Smooth muscle cell (in vitro differentiated cells): ENCODE measurements around the gene TFRC. TPM values are rescaled to one million over a fixed set of nuclear protein-coding genes. Genes with fewer than 3 reads are reported as not detected.

ENCODE experiments used
- DNase-seq: peaks from one replicate; lab custom pipeline; 2025; ENCODE audit not compliant: unreplicated experiment; lab: John Stamatoyannopoulos, UW
- H2AFZ ChIP-seq: fragments of 200-600 bp; sonication (generic); 2 replicates; pipeline ENCODE4 v1.6.0; 2016; ENCODE audit warnings: antibody characterized with exemption, low read depth, mild to moderate bottlenecking
- H3F3A ChIP-seq: fragments of 200-600 bp; sonication (generic); 2 replicates; pipeline ENCODE4 v1.6.0; 2017; ENCODE audit warnings: antibody characterized with exemption, low read depth
- H3K27ac ChIP-seq: fragments of 200-600 bp; sonication (generic); 2 replicates; pipeline ENCODE4 v1.5.1; 2016; ENCODE audit warnings: low read depth, mild to moderate bottlenecking
- H3K27me3 ChIP-seq: fragments of 200-600 bp; sonication (generic); 2 replicates; pipeline ENCODE4 v1.6.1; 2016; ENCODE audit warnings: low read depth, mild to moderate bottlenecking
- H3K36me3 ChIP-seq: fragments of 200-600 bp; sonication (generic); 2 replicates; pipeline ENCODE4 v1.5.1; 2016; ENCODE audit warnings: low read depth
- H3K4me1 ChIP-seq: fragments of 200-600 bp; sonication (generic); 2 replicates; pipeline ENCODE4 v1.5.1; 2016; ENCODE audit warnings: low read depth
- H3K4me2 ChIP-seq: fragments of 200-600 bp; sonication (generic); 2 replicates; pipeline ENCODE4 v1.6.0; 2016; ENCODE audit warnings: mild to moderate bottlenecking
- H3K4me3 ChIP-seq: fragments of 200-600 bp; sonication (generic); 2 replicates; pipeline ENCODE4 v1.5.1; 2016; ENCODE audit warnings: mild to moderate bottlenecking
- H3K79me2 ChIP-seq: fragments of 200-600 bp; sonication (generic); 2 replicates; pipeline ENCODE4 v1.6.0; 2016; ENCODE audit warnings: low read depth, mild to moderate bottlenecking
- H3K9ac ChIP-seq: fragments of 200-600 bp; sonication (generic); 2 replicates; pipeline ENCODE4 v1.6.0; 2016; ENCODE audit warnings: low read depth
- H3K9me3 ChIP-seq: fragments of 200-600 bp; sonication (generic); replicated peaks from 2 replicates; pipeline ENCODE4 v1.5.1; 2016; ENCODE audit warnings: low read depth
- H4K20me1 ChIP-seq: fragments of 200-600 bp; sonication (generic); 2 replicates; pipeline ENCODE4 v1.6.0; 2016; ENCODE audit warnings: low read depth
- WGBS: methylation state at CpG from one replicate; pipeline ENCODE4 v1.1.7; 2016; ENCODE audit warnings: low lambda C conversion rate; 5-methylcytosine and 5-hydroxymethylcytosine counted together
- polyA plus RNA-seq: library from polyadenylated mRNA; unstranded; fragments of >200 nt; fragmentation: Nextera tagmentation; extraction: Ambion mirVana; gene quantifications from 2 replicates; pipeline ENCODE4 v1.2.1, GENCODE V29; 2016
- total RNA-seq: library from RNA; depleted of rRNA; stranded (reverse); fragments of >200 nt; gene quantifications from 2 replicates; pipeline ENCODE4 v1.2.3, GENCODE V29; 2014
- TF ChIP-seq, protein P1 (sequence below): fragments of 200-600 bp; sonication (generic); IDR thresholded peaks from 2 replicates; pipeline ENCODE4 v1.5.1; 2017; ENCODE audit warnings: borderline replicate concordance, mild to moderate bottlenecking, antibody characterized with exemption; ENCODE audit not compliant: insufficient read depth, poor library complexity, severe bottlenecking

Gene TFRC
- total and polyA plus RNA-seq, 2 experiments from 2014 or later = 22.1 to 39.0 TPM

DNA sequence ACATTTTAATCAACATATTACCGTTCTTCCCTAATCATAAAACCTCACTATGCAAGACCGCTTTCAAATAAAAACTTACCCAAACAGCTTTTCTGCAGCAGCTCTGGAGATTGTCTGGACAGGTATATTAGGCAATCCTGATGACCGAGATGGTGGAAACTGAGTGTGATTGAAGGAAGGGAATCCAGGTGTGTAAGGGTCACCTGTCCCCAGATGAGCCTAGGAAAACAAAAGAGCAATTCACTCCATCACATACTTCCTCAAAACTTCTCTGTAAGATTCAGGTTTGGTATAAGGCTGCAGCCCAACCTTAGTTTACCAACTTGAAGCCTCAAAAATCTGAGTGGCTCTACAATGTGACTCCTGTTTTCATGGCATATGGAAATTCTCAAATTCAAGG is 14.5 kb downstream of the TFRC start:
- no peak for DNase-seq
- Histone ChIP-seq H3K79me2 (no peaks in the 10 kb centered on the region), H3F3A (no peaks in the 10 kb centered on the region), H4K20me1 (peaks cover 9% of the 10 kb centered on the region), H3K27me3 (no peaks in the 10 kb centered on the region), H3K4me1 (no peaks in the 10 kb centered on the region), H2AFZ (no peak overlapping the region), H3K36me3 (peaks cover 32% of the 10 kb centered on the region), H3K4me2 (no peak overlapping the region), H3K9me3 (no peaks in the 10 kb centered on the region), H3K9ac (no peak overlapping the region), H3K27ac (no peak overlapping the region), H3K4me3 (no peak overlapping the region)
- WGBS = 98% methylated on average over 3 of the region's 3 CpGs
- TF ChIP-seq, protein P1, sequence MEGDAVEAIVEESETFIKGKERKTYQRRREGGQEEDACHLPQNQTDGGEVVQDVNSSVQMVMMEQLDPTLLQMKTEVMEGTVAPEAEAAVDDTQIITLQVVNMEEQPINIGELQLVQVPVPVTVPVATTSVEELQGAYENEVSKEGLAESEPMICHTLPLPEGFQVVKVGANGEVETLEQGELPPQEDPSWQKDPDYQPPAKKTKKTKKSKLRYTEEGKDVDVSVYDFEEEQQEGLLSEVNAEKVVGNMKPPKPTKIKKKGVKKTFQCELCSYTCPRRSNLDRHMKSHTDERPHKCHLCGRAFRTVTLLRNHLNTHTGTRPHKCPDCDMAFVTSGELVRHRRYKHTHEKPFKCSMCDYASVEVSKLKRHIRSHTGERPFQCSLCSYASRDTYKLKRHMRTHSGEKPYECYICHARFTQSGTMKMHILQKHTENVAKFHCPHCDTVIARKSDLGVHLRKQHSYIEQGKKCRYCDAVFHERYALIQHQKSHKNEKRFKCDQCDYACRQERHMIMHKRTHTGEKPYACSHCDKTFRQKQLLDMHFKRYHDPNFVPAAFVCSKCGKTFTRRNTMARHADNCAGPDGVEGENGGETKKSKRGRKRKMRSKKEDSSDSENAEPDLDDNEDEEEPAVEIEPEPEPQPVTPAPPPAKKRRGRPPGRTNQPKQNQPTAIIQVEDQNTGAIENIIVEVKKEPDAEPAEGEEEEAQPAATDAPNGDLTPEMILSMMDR = no peak

DNA sequence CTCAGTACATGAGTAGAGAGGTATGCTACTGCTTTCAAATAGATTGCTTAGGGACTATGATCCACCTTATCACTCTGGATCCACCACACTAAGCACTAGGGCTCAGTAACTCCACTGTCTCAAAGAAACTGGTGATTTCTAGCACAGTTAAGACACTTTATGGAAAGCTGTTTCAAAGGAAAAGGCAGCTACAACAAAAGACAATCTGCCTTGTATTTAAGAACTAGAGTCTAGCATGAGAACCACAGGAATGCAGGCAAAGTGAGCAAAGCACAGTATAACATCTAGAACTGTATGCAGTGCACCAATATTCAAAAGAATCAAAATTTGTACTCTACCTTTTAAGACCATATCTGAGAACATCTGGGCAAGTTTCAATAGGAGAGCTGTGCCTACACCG is 17.9 kb downstream of the TFRC start:
- Histone ChIP-seq H2AFZ (no peak overlapping the region), H3K4me2 (no peak overlapping the region), H3K27me3 (no peaks in the 10 kb centered on the region), H3K4me3 (no peak overlapping the region), H3K9me3 (no peaks in the 10 kb centered on the region), H3K4me1 (no peaks in the 10 kb centered on the region), H3F3A (no peaks in the 10 kb centered on the region), H3K9ac (no peak overlapping the region), H3K27ac (peak overlapping the region; percentile 70), H3K79me2 (no peaks in the 10 kb centered on the region), H3K36me3 (peaks cover 34% of the 10 kb centered on the region), H4K20me1 (peaks cover 4% of the 10 kb centered on the region)
- DNase-seq = no peak
- 97% methylated on average over 1 of the region's 1 CpG for WGBS
- TF ChIP-seq, protein P1 = no peak

DNA sequence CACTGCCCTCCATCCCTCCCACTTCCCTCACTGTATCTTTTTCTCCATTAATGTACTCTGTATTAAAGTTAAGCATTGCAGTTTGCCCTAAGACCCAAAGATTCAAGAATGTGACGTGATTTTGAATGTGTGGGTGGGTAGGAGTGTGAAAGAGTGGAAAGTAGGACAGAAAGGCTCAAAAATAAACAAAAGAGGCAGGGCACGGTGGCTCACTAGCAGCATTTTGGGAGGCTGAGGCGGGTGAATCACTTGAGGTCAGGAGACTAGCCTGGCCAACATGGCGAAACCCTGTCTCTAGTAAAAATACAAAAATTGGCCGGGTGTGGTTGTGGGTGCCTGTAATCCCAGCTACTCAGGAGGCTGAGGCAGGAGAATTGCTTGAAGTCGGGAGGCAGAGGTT is 18.4 kb downstream of the TFRC start:
- no peak overlapping the region for H3K4me2 ChIP-seq

DNA sequence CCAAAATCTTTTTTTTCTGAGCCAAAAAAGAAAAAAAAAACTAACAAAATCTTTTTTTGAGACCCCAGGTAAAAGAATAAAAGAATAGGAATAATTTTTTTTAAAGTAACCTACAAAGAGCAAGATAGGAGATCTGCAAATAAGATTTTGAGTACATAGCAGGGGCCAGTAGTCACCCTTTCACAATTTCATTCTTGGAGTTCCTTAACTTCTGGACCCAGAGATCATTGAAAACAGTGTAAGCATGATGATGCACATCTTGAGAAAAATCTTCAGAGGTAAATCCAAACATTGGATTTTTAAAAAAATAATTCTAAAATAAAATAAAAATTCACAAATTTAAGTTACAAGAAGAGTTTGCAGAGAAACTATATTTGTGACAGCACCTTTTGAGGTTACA is 18.8 kb downstream of the TFRC start:
- H3K4me1 ChIP-seq = no peaks in the 10 kb centered on the region
- TF ChIP-seq, protein P1 = no peak
- peak overlapping the region; percentile 70 for H3K27ac ChIP-seq
- peaks cover 4% of the 10 kb centered on the region for H4K20me1 ChIP-seq
- no peak overlapping the region for H3K4me2 ChIP-seq
- H3K27me3 ChIP-seq = no peaks in the 10 kb centered on the region
- H3K4me3 ChIP-seq = no peak overlapping the region
- DNase-seq = no peak
- no peak overlapping the region for H3K9ac ChIP-seq
- H3K9me3 ChIP-seq = no peaks in the 10 kb centered on the region
- H3K36me3 ChIP-seq = peaks cover 37% of the 10 kb centered on the region
- no peaks in the 10 kb centered on the region for H3K79me2 ChIP-seq
- no peak overlapping the region for H2AFZ ChIP-seq
- no peaks in the 10 kb centered on the region for H3F3A ChIP-seq

More for the DNA sequence above, 18.4 kb downstream of the TFRC start:
- no peaks in the 10 kb centered on the region for H3K27me3 ChIP-seq
- H3F3A ChIP-seq = no peaks in the 10 kb centered on the region
- 66% methylated on average over 6 of the region's 6 CpGs for WGBS
- TF ChIP-seq, protein P1 = no peak
- peaks cover 34% of the 10 kb centered on the region for H3K36me3 ChIP-seq
- H3K27ac ChIP-seq = peak overlapping the region; percentile 70
- H4K20me1 ChIP-seq = peaks cover 4% of the 10 kb centered on the region
- no peak overlapping the region for H2AFZ ChIP-seq
- no peaks in the 10 kb centered on the region for H3K9me3 ChIP-seq
- no peaks in the 10 kb centered on the region for H3K79me2 ChIP-seq
- H3K4me3 ChIP-seq = no peak overlapping the region
- no peak for DNase-seq
- H3K9ac ChIP-seq = no peak overlapping the region
- H3K4me1 ChIP-seq = no peaks in the 10 kb centered on the region
